Dendritic cell treated with granulocyte-macrophage colony-stimulating factor and Interleukin-4, amounts not matched to agents 40 ng/mL and 50 ng/mL, for 4 days (primary cell): ENCODE results near the gene LACRT.
"Not testable (repeated sequence)": the region's sequence is repeated elsewhere in the genome, so short reads cannot be mapped to it uniquely, and the experiment has no call there.

Experiments
- H3K27ac Mint-ChIP-seq: one replicate; pipeline ENCODE4 v1.8.0; 2022; ENCODE audit warnings: mild to moderate bottlenecking, mixed read lengths
- H3K27me3 Mint-ChIP-seq: one replicate; pipeline ENCODE4 v1.8.0; 2022; ENCODE audit warnings: mild to moderate bottlenecking, mixed read lengths
- H3K36me3 Mint-ChIP-seq: one replicate; pipeline ENCODE4 v1.8.0; 2022; ENCODE audit warnings: low read depth, mixed read lengths
- H3K4me1 Mint-ChIP-seq: one replicate; pipeline ENCODE4 v1.8.0; 2022; ENCODE audit warnings: low read depth, mixed read lengths
- H3K4me3 Mint-ChIP-seq: one replicate; pipeline ENCODE4 v1.8.0; 2022; ENCODE audit warnings: mild to moderate bottlenecking, moderate library complexity, mixed read lengths
- H3K9me3 Mint-ChIP-seq: one replicate; pipeline ENCODE4 v1.8.0; 2022; ENCODE audit warnings: mixed read lengths
- intact Hi-C: fragments of 100-400 bp; cut with micrococcal nuclease; formaldehyde crosslinking; loops from one replicate; pipeline ENCODE4 v1.15.0; 2022

Gene LACRT

GRCh38 chr12:54634795-54635194 is at the start of gene LACRT:
TSS of gene LACRT (minus strand) at chr12:54634895. CDS start at chr12:54634841, 54 bp downstream.
- Mint-ChIP-seq H3K27me3 (peaks cover 3% of the 10 kb centered on the region), H3K9me3 (no peaks in the 10 kb centered on the region)
- intact Hi-C loops, result no loop called here

GRCh38 chr12:54683398-54683797 is 48.7 kb upstream of the LACRT start:
- H3K4me1 Mint-ChIP-seq, result no peaks in the 10 kb centered on the region
- H3K4me3 Mint-ChIP-seq, result no peak overlapping the region
- H3K36me3 Mint-ChIP-seq, result no peaks in the 10 kb centered on the region
- no peak overlapping the region for H3K27ac Mint-ChIP-seq
- intact Hi-C loops, result no loop called here
- H3K27me3 Mint-ChIP-seq, result peaks cover 38% of the 10 kb centered on the region
- H3K9me3 Mint-ChIP-seq, result no peaks in the 10 kb centered on the region

More at GRCh38 chr12:54634795-54635194, at the start of gene LACRT:
- Mint-ChIP-seq H3K4me3 (no peak within 1 kb of the TSS), H3K36me3 (no peaks in the 10 kb centered on the region), H3K4me1 (peaks cover 6% of the 10 kb centered on the region), H3K27ac (no peak within 1 kb of the TSS)

- Mint-ChIP-seq H3K4me3 (no peak overlapping the region), H3K27me3 (peaks cover 37% of the 10 kb centered on the region), H3K4me1 (no peaks in the 10 kb centered on the region), H3K27ac (no peak overlapping the region), H3K36me3 (no peaks in the 10 kb centered on the region), H3K9me3 (no peaks in the 10 kb centered on the region)
- intact Hi-C loops, result no loop called here
Observed at GRCh38 chr12:54682674-54683073, 48.0 kb upstream of the LACRT start.

DNA sequence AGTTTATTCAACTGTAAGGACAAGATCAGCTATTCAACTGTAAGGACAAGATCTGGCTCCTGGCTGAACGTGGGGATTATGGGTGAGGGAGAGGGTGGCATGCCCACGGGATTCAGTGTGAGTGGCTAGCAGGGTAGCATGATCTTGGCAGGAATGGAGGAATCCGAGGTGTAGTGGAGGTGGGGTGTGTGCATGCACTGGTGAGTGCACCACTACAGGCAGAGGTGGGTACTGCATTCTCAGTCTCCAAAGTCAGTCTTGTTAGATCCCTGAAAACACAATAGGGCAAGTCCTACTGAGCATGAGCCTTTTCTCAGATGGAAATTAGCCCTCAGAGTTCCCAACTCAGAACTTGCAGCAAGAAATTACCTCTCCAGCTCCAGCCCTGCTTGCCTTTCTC is 45.7 kb upstream of the LACRT start:
- H3K4me1 Mint-ChIP-seq, result no peaks in the 10 kb centered on the region
- H3K27ac Mint-ChIP-seq, result no peak overlapping the region
- H3K27me3 Mint-ChIP-seq, result peaks cover 34% of the 10 kb centered on the region
- no peaks in the 10 kb centered on the region for H3K9me3 Mint-ChIP-seq
- intact Hi-C loops, result no loop called here
- H3K4me3 Mint-ChIP-seq, result no peak overlapping the region
- no peaks in the 10 kb centered on the region for H3K36me3 Mint-ChIP-seq

- intact Hi-C loops, result no loop called here
- H3K9me3 Mint-ChIP-seq, result no peaks in the 10 kb centered on the region
Observed at GRCh38 chr12:54678131-54678530, 43.4 kb upstream of the LACRT start.

DNA sequence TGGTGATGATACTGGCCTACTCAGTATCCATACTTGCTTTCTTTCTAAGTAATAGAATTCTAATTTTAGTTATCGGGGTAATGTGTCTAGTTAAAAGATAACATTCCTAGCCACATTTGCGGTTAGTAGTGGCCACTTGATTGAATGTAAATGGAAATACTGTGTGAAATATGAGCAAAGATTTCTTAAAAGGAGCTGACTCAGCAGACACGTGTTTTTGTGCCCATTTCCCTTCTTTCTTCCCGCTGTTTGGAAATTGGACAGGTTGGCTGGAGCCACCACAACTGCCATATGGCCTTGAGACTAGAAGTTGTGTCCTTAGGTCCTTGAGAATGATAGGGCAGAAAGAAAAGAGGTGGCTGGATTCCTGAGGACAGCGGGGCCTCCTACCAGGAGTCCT is 33.2 kb upstream of the LACRT start:
- Mint-ChIP-seq H3K4me1 (no peaks in the 10 kb centered on the region), H3K27me3 (peaks cover 3% of the 10 kb centered on the region), H3K9me3 (no peaks in the 10 kb centered on the region), H3K4me3 (no peak overlapping the region), H3K27ac (no peak overlapping the region), H3K36me3 (no peaks in the 10 kb centered on the region)
- intact Hi-C loops, result no loop called here

More at GRCh38 chr12:54678131-54678530, 43.4 kb upstream of the LACRT start:
- no peak overlapping the region for H3K4me3 Mint-ChIP-seq
- no peak overlapping the region for H3K27ac Mint-ChIP-seq
- H3K27me3 Mint-ChIP-seq, result peaks cover 16% of the 10 kb centered on the region
- no peaks in the 10 kb centered on the region for H3K4me1 Mint-ChIP-seq
- H3K36me3 Mint-ChIP-seq, result no peaks in the 10 kb centered on the region

DNA sequence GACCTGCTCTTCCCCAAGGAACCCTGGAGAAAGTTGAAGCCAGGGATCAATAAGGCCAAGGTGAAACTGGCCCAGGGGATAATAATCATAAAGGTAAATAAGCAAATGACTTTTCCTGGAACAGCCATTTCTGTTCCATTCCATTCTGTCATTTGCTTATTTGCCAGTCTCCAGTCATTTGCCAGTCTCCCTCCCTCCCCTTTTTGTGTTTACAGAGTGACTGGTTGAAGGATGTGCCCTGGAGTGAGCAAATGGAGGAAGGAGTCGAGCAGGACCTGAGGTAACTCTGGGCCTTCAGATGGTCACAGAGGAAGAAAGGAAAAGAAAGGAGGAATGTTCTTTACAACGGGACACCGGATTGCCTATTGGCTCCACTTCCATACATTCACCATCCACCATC is 31.3 kb upstream of the LACRT start:
- Mint-ChIP-seq H3K4me3 (no peak overlapping the region), H3K9me3 (no peaks in the 10 kb centered on the region), H3K4me1 (no peaks in the 10 kb centered on the region), H3K27me3 (peaks cover 3% of the 10 kb centered on the region), H3K36me3 (no peaks in the 10 kb centered on the region), H3K27ac (no peak overlapping the region)
- intact Hi-C loops, result no loop called here

- H3K27ac Mint-ChIP-seq, H3K27me3 Mint-ChIP-seq, intact Hi-C loops, H3K4me3 Mint-ChIP-seq, H3K9me3 Mint-ChIP-seq, H3K4me1 Mint-ChIP-seq, H3K36me3 Mint-ChIP-seq: not testable (repeated sequence)
Observed at GRCh38 chr12:54665022-54665635, 30.4 kb upstream of the LACRT start.

GRCh38 chr12:54663603-54664002 is 28.9 kb upstream of the LACRT start:
- H3K27me3 Mint-ChIP-seq, result peaks cover 3% of the 10 kb centered on the region
- no peak overlapping the region for H3K27ac Mint-ChIP-seq
- no peaks in the 10 kb centered on the region for H3K9me3 Mint-ChIP-seq
- intact Hi-C loops, result no loop called here
- H3K4me1 Mint-ChIP-seq, result no peaks in the 10 kb centered on the region
- no peaks in the 10 kb centered on the region for H3K36me3 Mint-ChIP-seq
- H3K4me3 Mint-ChIP-seq, result no peak overlapping the region

- Mint-ChIP-seq H3K36me3 (no peaks in the 10 kb centered on the region), H3K27ac (no peak overlapping the region), H3K9me3 (no peaks in the 10 kb centered on the region), H3K4me1 (no peaks in the 10 kb centered on the region), H3K27me3 (peaks cover 7% of the 10 kb centered on the region), H3K4me3 (no peak overlapping the region)
- intact Hi-C loops, result no loop called here
Observed at GRCh38 chr12:54662026-54662425, 27.3 kb upstream of the LACRT start.

DNA sequence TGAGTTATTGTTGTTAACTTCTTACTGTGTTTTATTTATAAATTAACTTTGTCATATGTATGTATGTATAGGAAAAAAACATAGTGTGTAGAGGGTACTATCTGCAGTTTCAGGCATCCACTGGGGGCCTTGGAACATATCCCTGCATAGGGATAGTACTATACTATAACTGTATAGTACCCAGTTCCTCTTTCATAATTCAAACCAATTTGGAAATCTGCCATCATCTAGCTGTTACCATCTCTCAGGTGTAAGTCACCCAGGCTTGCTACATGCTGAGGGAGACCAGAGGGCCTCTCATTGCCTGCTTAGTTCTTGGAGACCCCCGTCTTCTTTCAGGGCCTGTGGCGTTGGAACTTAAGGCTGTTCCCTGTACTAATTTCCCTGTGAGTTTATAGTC is 26.4 kb upstream of the LACRT start:
- H3K36me3 Mint-ChIP-seq, result no peaks in the 10 kb centered on the region
- H3K4me1 Mint-ChIP-seq, result no peaks in the 10 kb centered on the region
- peaks cover 9% of the 10 kb centered on the region for H3K27me3 Mint-ChIP-seq
- no peak overlapping the region for H3K4me3 Mint-ChIP-seq
- intact Hi-C loops, result no loop called here
- no peak overlapping the region for H3K27ac Mint-ChIP-seq
- H3K9me3 Mint-ChIP-seq, result no peaks in the 10 kb centered on the region

DNA sequence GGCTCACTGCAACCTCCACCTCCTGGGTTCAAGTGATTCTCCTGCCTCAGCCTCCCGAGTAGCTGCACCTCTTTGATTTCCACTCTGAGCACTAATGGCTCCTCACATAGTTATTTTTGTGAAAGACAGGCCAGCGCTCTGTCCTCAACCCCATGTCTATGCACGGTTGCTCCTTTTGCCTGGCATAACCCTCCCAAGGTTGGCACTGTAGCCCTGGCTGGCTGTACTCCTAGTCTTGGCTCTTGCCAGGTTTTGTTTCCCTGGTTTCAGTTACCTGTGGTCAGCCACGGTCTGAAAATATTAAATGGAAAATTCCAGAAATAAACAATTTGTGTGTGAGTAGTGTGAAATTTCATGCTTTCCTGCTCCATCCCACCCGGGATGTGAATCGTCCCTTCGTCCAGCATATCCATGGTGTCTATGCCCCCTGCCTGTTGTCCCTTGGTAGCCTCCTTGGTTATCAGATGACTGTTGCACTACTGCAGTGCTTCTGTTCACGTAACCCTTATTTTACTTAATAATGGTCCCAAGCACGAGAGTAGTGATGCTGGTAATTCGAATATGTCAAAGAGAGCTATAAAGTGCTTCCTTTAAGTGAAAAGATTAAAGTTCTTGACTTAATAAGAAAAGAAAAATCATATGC is 25.7 kb upstream of the LACRT start:
- peaks cover 9% of the 10 kb centered on the region for H3K27me3 Mint-ChIP-seq
- H3K4me1 Mint-ChIP-seq, result no peaks in the 10 kb centered on the region
- intact Hi-C loops, result no loop called here
- no peak overlapping the region for H3K27ac Mint-ChIP-seq
- H3K4me3 Mint-ChIP-seq, result no peak overlapping the region
- H3K36me3 Mint-ChIP-seq, result no peaks in the 10 kb centered on the region
- H3K9me3 Mint-ChIP-seq, result no peaks in the 10 kb centered on the region

DNA sequence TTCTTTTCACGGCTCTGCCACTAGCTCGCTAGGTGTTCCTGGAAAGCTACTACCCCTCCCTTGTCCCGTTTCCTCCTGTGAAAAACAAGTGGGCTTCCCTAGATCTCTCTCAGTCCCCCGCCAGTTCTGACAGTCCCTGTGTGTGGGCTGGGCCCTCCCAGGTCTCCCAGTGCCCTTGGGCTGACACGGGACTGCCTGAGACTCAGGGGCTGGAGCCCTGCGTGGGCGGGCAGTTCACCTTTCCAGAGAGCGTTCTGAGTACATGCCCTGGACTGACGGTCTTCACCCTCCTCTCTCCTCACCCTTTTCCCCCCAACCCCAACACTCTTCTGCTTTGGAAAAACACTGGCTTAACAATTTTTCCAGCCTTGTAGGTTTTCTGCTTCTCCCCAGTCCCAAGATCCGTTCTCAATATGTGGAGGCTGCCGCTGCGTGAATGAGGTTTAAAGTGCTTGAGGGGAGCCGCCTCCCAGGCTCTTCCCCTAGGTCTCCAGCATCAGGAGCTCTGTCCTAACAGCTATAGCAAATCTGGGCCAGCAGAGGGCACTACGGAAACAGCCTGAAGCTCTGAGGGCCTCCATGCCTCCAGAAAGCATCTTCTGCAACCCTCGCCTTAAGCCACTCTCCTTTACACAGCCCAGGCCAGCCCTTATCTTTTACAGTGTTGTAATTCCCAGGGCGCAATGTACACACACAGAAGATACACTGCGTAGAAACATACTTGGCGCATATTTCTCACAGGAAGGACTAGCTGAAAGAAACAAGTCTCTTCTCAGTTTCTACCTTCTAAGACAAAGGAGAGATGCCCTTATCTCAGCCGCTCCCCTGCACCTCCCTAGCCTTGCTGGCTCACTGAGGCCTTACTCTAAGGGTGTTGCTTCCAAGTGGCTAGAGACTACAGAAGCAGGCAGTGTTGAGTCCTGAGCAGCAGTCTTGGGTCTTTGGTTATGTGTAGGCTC is 23.9 kb upstream of the LACRT start:
- intact Hi-C loops, result loop anchor here (2.0 kb wide), 1 partner anchor 300 kb away; no protein-coding TSS in a partner anchor
- Mint-ChIP-seq H3K9me3 (no peaks in the 10 kb centered on the region), H3K4me3 (no peak overlapping the region), H3K36me3 (no peaks in the 10 kb centered on the region), H3K27me3 (peaks cover 11% of the 10 kb centered on the region), H3K27ac (no peak overlapping the region), H3K4me1 (no peaks in the 10 kb centered on the region)

DNA sequence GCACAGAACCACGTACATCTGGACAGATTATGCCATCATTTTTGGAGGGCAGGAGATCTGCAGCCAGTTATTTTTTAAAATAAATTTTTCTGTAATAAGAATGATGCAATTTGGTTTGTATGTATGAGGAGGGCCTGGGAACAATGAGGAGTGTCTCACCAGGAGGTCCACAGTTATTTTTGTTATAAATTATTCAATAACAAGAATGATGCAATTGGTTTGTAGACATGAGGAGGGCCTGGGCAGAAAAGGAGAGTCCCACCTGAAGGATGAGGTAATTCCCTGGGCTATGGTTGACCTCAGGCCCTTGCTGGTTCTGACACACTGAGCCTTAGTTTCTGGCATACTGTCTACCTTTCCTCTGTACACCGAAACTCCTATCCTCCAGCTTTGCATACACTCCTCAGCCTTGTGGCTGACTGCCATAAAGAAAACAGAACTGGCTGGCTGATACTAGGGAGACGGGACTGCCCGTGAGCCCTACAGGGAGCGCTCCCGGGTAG is 22.5 kb upstream of the LACRT start:
- Mint-ChIP-seq H3K27me3 (peaks cover 17% of the 10 kb centered on the region), H3K36me3 (no peaks in the 10 kb centered on the region), H3K9me3 (no peaks in the 10 kb centered on the region), H3K27ac (no peak overlapping the region), H3K4me3 (no peak overlapping the region), H3K4me1 (no peaks in the 10 kb centered on the region)
- intact Hi-C loops, result no loop called here
